Vagina (tissue), 2 donors: Measurements from ENCODE around the gene HSPA1B.

Source experiments
- POLR2A ChIP-seq, 2 donors: fragments of 450-650 bp; IDR thresholded peaks; one replicate each; pipeline ENCODE4 v1.6.1; 2017; ENCODE audit warnings: antibody characterized with exemption in 2 of 2, mild to moderate bottlenecking in 2 of 2, moderate library complexity in 2 of 2
- TF ChIP-seq, protein P1 (sequence below), 3 experiments: fragments of 450-650 bp in 2 of 3; fragments of 200-600 bp in 1 of 3; sonication (generic) in 1 of 3; IDR thresholded peaks; one replicate each; pipeline ENCODE4 v1.5.1; 2017 to 2019; ENCODE audit warnings: antibody characterized with exemption in 3 of 3, mild to moderate bottlenecking in 2 of 3, moderate library complexity in 2 of 3

DNA sequence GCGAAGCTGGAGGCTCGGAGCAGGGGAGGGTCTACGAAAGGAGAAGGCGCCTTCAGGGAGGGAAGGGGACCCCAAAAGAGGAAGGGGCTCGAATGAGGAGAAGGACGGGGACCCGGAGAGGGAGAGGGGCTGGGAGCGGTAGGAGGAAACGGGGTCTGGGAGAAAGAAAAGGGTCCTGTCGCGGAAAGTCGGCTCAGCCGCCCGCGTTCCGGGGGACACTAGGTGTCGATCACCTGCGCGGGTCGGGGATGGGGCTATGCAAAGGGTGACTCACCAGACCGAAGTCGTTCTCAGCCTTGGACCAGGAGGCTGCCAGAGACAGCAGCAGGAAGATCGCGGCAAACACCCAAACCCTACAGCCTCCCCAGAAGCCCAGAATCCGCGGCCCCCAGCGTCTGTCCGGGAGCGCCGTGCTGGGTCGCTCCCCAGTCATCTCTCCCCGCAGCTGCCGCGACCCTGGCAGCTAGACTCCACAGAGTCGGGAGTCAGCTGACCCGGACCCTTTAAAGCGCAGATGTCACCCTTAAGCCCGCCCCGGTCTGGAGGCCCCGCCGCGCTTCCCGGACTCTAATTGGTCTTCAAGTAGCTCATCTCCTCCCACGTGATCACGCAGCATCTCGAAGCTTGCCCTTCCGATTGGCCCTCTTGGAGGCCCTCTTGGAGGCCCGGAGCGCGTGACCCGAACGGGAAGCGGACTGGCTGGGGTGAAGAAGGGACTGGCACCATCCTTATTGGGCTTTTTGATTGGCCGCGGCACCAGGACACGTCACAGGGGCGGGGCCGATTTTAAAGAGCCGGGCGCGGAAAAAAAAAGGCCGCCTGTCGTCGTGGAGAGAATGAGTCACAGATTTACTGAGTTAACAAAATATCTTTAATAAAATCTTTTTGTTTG is 35.1 kb downstream of the HSPA1B start, which contains the start of gene NEU1:
- TF ChIP-seq, protein P1, sequence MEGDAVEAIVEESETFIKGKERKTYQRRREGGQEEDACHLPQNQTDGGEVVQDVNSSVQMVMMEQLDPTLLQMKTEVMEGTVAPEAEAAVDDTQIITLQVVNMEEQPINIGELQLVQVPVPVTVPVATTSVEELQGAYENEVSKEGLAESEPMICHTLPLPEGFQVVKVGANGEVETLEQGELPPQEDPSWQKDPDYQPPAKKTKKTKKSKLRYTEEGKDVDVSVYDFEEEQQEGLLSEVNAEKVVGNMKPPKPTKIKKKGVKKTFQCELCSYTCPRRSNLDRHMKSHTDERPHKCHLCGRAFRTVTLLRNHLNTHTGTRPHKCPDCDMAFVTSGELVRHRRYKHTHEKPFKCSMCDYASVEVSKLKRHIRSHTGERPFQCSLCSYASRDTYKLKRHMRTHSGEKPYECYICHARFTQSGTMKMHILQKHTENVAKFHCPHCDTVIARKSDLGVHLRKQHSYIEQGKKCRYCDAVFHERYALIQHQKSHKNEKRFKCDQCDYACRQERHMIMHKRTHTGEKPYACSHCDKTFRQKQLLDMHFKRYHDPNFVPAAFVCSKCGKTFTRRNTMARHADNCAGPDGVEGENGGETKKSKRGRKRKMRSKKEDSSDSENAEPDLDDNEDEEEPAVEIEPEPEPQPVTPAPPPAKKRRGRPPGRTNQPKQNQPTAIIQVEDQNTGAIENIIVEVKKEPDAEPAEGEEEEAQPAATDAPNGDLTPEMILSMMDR (IDR thresholded peaks at IDR 0.05), result no peak
- TF ChIP-seq POLR2A (IDR thresholded peaks at IDR 0.05), result peak in 1 of 2 donors; percentile 98
